Measurements from ENCODE around the gene CCDC9B. TPM values are rescaled to one million over a fixed set of nuclear protein-coding genes. Genes with fewer than 3 reads are reported as not detected.

CCDC9B gene
- total RNA-seq, 2 experiments from 2014 or later: 1.4 to 2.3 TPM

DNA sequence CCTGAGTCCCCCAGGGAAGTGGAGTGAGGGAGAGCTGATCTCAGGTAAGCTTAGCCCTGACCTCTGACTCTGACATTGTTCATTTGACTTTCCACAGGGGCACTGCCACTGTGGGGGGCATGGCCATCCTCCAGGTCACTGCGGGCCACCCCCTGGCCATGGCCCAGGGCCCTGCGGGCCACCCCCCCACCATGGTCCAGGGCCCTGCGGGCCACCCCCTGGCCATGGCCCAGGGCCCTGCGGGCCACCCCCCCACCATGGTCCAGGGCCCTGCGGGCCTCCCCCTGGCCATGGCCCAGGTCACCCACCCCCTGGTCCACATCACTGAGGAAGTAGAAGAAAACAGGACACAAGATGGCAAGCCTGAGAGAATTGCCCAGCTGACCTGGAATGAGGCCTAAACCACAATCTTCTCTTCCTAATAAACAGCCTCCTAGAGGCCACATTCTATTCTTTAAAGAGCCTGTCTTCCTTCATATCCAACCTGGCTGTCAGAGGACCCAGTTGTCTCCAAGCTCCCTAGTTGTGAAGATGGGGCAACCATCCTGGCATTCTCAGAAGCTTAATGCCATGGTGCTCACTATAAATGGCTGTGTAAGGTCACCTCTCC is 15.3 kb upstream of the CCDC9B start:
- Mint-ChIP-seq H3K4me1 (ENCODE audit: low read depth) (peaks cover 7% of the 10 kb centered on the region), H3K36me3 (ENCODE audit: low read depth) (no peaks in the 10 kb centered on the region), H3K27ac (no peak overlapping the region), H3K9me3 (no peaks in the 10 kb centered on the region), H3K4me3 (no peak overlapping the region), H3K27me3 (no peaks in the 10 kb centered on the region)
- intact Hi-C loops (cut with micrococcal nuclease): no loop called here
- ATAC-seq (no peak), DNase-seq (no peak)
- TF ChIP-seq CTCF (IDR thresholded peaks at IDR 0.05): no peak
- ChIA-PET POLR2A (interaction anchor here (0.7 to 1.4 kb wide), 4 partner anchors 11 to 84 kb away, joined by 3 to 5 read pairs (median 4); no protein-coding TSS in a partner anchor), CTCF (interaction anchor here (0.9 to 7.7 kb wide), 8 partner anchors 12 to 81 kb away, joined by 3 to 71 read pairs (median 11); partner anchors contain the start of gene KNSTRN)

- H3K27me3 Mint-ChIP-seq: no peaks in the 10 kb centered on the region
- H3K4me1 Mint-ChIP-seq (ENCODE audit: low read depth): peaks cover 7% of the 10 kb centered on the region
- no peak overlapping the region for H3K4me3 Mint-ChIP-seq
- ATAC-seq (no peak), DNase-seq (peak; percentile 15)
- H3K27ac Mint-ChIP-seq: no peak overlapping the region
- no peaks in the 10 kb centered on the region for H3K36me3 Mint-ChIP-seq (ENCODE audit: low read depth)
- H3K9me3 Mint-ChIP-seq: no peaks in the 10 kb centered on the region
- TF ChIP-seq CTCF (IDR thresholded peaks at IDR 0.05): peak; percentile 14
- ChIA-PET POLR2A (interaction anchor here (0.6 to 1.1 kb wide), 3 partner anchors 9 to 1329 kb away, joined by 3 to 5 read pairs (median 5); no protein-coding TSS in a partner anchor), CTCF (interaction anchor here (0.6 to 7.7 kb wide), 10 partner anchors 11 to 76 kb away, joined by 3 to 71 read pairs (median 5); no protein-coding TSS in a partner anchor)
- intact Hi-C loops (cut with micrococcal nuclease): no loop called here
Measured at GRCh38 chr15:40354408-40355171, 13.9 kb upstream of the CCDC9B start.

DNA sequence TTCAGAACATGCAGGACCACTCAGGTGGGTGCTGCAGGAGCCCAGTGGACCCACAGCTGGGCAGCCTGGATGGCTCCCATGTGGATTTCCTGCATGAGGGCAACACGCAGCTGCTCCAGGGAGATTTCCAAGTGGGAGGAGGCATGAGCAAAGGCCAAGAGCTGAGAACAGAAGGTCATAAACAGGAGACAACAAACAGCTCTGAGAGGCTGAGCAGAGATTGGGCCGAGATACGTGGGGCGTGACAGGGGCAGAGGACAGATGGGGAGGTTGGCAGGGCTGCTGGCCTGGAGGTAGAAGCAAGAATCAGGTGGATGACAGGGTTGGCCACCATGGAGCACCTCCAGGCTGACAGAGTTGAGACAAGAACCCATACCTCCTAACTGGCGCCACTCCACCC is 13.0 kb upstream of the CCDC9B start:
- Mint-ChIP-seq H3K27ac (no peak overlapping the region), H3K36me3 (ENCODE audit: low read depth) (no peaks in the 10 kb centered on the region), H3K4me3 (no peak overlapping the region), H3K9me3 (no peaks in the 10 kb centered on the region), H3K4me1 (ENCODE audit: low read depth) (peaks cover 2% of the 10 kb centered on the region), H3K27me3 (no peaks in the 10 kb centered on the region)
- TF ChIP-seq CTCF (IDR thresholded peaks at IDR 0.05): no peak
- intact Hi-C loops (cut with micrococcal nuclease): no loop called here
- CTCF ChIA-PET: interaction anchor here (0.7 to 7.7 kb wide), 5 partner anchors 10 to 167 kb away, joined by 3 to 71 read pairs (median 6); no protein-coding TSS in a partner anchor
- ATAC-seq: no peak
- no peak for DNase-seq
- POLR2A ChIA-PET: interaction anchor here (1.0 kb wide), 1 partner anchor 14 kb away, joined by 3 read pairs; no protein-coding TSS in a partner anchor

DNA sequence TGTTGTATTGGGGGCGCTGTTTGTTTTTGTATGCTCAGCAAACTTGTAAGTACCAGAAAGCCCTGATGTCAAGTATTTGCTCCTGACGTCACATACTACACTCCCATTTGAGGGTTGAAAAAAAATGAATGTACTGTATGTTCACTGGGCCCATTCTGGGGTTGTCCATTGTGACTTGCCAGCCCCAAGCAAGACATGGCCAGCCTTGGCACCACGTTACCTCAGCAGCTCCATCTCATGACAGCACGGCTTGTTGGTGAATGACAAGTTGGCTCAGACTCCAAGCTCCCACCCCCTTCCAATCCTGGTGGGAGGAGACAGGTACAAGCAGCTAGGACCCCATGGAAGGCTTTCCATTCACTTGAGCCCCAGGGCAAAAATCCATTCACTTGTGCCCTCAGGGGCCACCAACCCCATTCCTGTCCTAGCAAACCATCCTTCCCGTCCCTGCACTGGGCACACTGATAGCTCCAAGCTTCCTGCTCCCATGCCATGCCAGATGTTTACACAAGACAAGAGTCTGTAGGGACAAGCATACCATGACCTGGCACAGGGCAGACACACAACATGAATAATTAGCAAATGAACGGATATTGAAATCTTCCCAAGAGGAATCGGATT is 11.7 kb upstream of the CCDC9B start:
- ATAC-seq: no peak
- no peak for DNase-seq
- intact Hi-C loops (cut with micrococcal nuclease): no loop called here
- Mint-ChIP-seq H3K9me3 (no peaks in the 10 kb centered on the region), H3K4me3 (no peak overlapping the region), H3K27ac (no peak overlapping the region), H3K4me1 (ENCODE audit: low read depth) (no peaks in the 10 kb centered on the region), H3K36me3 (ENCODE audit: low read depth) (no peaks in the 10 kb centered on the region), H3K27me3 (no peaks in the 10 kb centered on the region)
- no peak for TF ChIP-seq CTCF (IDR thresholded peaks at IDR 0.05)
- ChIA-PET CTCF (interaction anchor here (1.0 to 7.7 kb wide), 5 partner anchors 9 to 70 kb away, joined by 3 to 71 read pairs (median 4); no protein-coding TSS in a partner anchor), POLR2A (interaction anchor here (0.9 kb wide), 1 partner anchor 16 kb away, joined by 3 read pairs; no protein-coding TSS in a partner anchor)

Data from activated CD8-positive, alpha-beta T cell treated with anti-CD3 and anti-CD28 coated beads for 36 hours (primary cell).